Esophagus (tissue), 2 donors: ENCODE measurements around the gene PBOV1. TPM values are rescaled to one million over a fixed set of nuclear protein-coding genes. Genes with fewer than 3 reads are reported as not detected.

Experiments used
- H3K27ac ChIP-seq, 2 donors: one replicate each; pipeline ENCODE4 v1.5.1; 2013; ENCODE audit warnings: low read depth in 2 of 2, mild to moderate bottlenecking in 2 of 2, inconsistent platforms in 1 of 2, low read length in 1 of 2, moderate library complexity in 1 of 2
- H3K27me3 ChIP-seq, 2 donors: one replicate each; pipeline ENCODE4 v1.6.1; 2013; ENCODE audit warnings: low read length in 2 of 2, control low read depth in 1 of 2, mild to moderate bottlenecking in 1 of 2; ENCODE audit not compliant: insufficient read depth in 2 of 2, control insufficient read depth in 1 of 2
- H3K36me3 ChIP-seq, 2 donors: one replicate each; pipeline ENCODE4 v1.6.1; 2013; ENCODE audit warnings: low read length in 1 of 2; ENCODE audit not compliant: control insufficient read depth in 2 of 2, insufficient read depth in 2 of 2
- H3K4me1 ChIP-seq, 2 donors: one replicate each; pipeline ENCODE4 v1.6.1; 2013; ENCODE audit warnings: low read length in 1 of 2; ENCODE audit not compliant: control insufficient read depth in 2 of 2, insufficient read depth in 2 of 2
- H3K4me3 ChIP-seq, 2 donors: one replicate each; pipeline ENCODE4 v1.5.1; 2013; ENCODE audit warnings: low read length in 2 of 2, mild to moderate bottlenecking in 2 of 2, low read depth in 1 of 2, moderate library complexity in 1 of 2
- H3K9me3 ChIP-seq, 2 donors: one replicate each; pipeline ENCODE4 v1.6.1; 2013; ENCODE audit warnings: mild to moderate bottlenecking in 2 of 2, low read depth in 1 of 2, low read length in 1 of 2, moderate library complexity in 1 of 2; ENCODE audit not compliant: control insufficient read depth in 2 of 2, insufficient read depth in 1 of 2
- WGBS, 2 donors: extraction: QIAGEN DNeasy Blood & Tissue Kit; methylation state at CpG; one replicate each; pipeline ENCODE4 v1.1.7; 2013; 5-methylcytosine and 5-hydroxymethylcytosine counted together
- polyA plus RNA-seq, 2 donors: library from polyadenylated mRNA; stranded (reverse); fragments of 200-250 nt; gene quantifications; one replicate each; pipeline ENCODE4 v1.2.3, GENCODE V29; 2013
- donor health status: healthy with polysubstance abuse.
- donor health status: Bipolar disorder and iron deficiency.

Gene PBOV1
- polyA plus RNA-seq, 2 donors, result not detected

GRCh38 chr6:138250513-138251247 is 32.4 kb upstream of the PBOV1 start:
- Histone ChIP-seq H3K36me3 (no peaks in the 10 kb centered on the region), H3K27me3 (no peaks in the 10 kb centered on the region), H3K27ac (peak overlapping the region; percentile 15 to 16), H3K4me1 (peaks cover 0 to 2% of the 10 kb centered on the region in 2 donors), H3K4me3 (no peak overlapping the region), H3K9me3 (no peaks in the 10 kb centered on the region)
- WGBS, 2 donors, result 45 to 55% methylated on average over 16 of the region's 16 CpGs

GRCh38 chr6:138250053-138250452 is 31.8 kb upstream of the PBOV1 start:
- Histone ChIP-seq H3K27ac (no peak overlapping the region), H3K27me3 (no peaks in the 10 kb centered on the region), H3K4me1 (peaks cover 0 to 2% of the 10 kb centered on the region in 2 donors), H3K36me3 (no peaks in the 10 kb centered on the region), H3K9me3 (no peaks in the 10 kb centered on the region), H3K4me3 (no peak overlapping the region)
- WGBS, 2 donors, result 91 to 94% methylated on average over 4 of the region's 4 CpGs

GRCh38 chr6:138248878-138249277 is 30.6 kb upstream of the PBOV1 start:
- H3K4me1 ChIP-seq, result peaks cover 0 to 2% of the 10 kb centered on the region in 2 donors
- H3K27ac ChIP-seq, result no peak overlapping the region
- no peak overlapping the region for H3K4me3 ChIP-seq
- no peaks in the 10 kb centered on the region for H3K36me3 ChIP-seq
- no peaks in the 10 kb centered on the region for H3K27me3 ChIP-seq
- H3K9me3 ChIP-seq, result no peaks in the 10 kb centered on the region
- WGBS, 2 donors, result 84 to 89% methylated on average over 1 of the region's 1 CpG

DNA sequence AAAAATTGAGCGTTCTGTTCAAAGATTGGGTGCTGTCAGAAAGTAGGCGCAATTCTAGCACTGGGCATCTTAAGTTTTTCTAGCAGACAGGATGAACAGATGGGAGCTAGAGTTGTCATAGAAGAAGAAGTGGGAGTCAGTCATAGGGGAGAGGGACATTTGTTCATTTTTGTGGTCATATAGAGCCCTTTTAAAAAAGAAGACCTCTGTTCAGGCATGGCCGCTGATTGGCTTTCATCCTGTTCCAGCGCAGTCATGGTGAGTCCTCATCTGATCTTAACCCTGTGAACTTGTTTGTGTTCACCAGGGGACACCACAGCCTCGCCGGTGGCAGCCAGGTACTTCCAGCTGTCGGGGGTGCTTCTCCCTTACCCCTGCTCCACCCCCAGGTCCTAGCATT is 29.7 kb upstream of the PBOV1 start:
- no peaks in the 10 kb centered on the region for H3K27me3 ChIP-seq
- no peak overlapping the region for H3K27ac ChIP-seq
- H3K4me3 ChIP-seq, result no peak overlapping the region
- no peaks in the 10 kb centered on the region for H3K9me3 ChIP-seq
- no peaks in the 10 kb centered on the region for H3K36me3 ChIP-seq
- H3K4me1 ChIP-seq, result peaks cover 0 to 2% of the 10 kb centered on the region in 2 donors
- 90% methylated on average over 7 of the region's 7 CpGs for WGBS, 2 donors

DNA sequence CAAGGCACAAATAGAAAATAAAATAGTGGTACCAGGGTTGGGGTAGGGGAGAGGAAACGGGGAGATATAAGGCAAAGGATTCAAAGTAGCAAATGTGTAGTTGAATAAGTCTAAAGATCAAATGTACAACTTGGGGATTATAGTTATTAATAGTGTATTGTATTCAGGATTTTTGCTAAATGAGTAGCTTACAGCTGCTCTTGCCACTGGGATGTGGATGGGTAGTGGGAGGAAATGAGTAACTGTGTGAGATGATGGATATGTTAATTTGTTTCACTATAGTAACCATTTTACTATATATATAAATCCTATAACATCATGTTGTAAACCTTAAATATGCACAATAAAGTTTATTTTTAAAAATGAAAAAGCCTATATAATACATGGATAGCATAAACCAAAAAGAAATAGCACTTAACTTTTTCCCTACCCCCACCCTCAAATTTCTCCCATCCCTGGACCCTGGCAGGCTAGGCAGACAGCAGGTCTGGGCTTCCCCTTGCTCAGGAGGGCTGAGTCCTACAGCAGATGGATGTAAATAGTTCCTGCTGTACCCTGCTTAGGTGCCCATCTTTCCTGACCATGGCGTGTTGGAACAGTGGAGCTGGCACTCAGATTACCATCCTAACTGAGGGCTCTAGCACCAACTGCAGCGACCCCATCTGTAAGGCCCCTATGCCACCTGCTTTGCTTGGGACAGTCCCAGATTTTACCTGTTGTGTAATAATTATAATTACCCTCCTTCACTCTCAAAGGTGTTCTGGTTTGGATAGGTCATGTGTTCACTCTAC is 28.6 kb upstream of the PBOV1 start:
- Histone ChIP-seq H3K27ac (no peak overlapping the region), H3K4me1 (peaks cover 0 to 2% of the 10 kb centered on the region in 2 donors), H3K36me3 (no peaks in the 10 kb centered on the region), H3K4me3 (no peak overlapping the region), H3K9me3 (no peaks in the 10 kb centered on the region), H3K27me3 (no peaks in the 10 kb centered on the region)
- 86% methylated on average over 3 of the region's 3 CpGs for WGBS, 2 donors

GRCh38 chr6:138245751-138246150 is 27.5 kb upstream of the PBOV1 start:
- WGBS, 2 donors, result 76 to 84% methylated on average over 3 of the region's 3 CpGs
- no peak overlapping the region for H3K27ac ChIP-seq
- no peaks in the 10 kb centered on the region for H3K27me3 ChIP-seq
- H3K4me3 ChIP-seq, result no peak overlapping the region
- no peaks in the 10 kb centered on the region for H3K36me3 ChIP-seq
- peaks cover 0 to 2% of the 10 kb centered on the region in 2 donors for H3K4me1 ChIP-seq
- H3K9me3 ChIP-seq, result no peaks in the 10 kb centered on the region

DNA sequence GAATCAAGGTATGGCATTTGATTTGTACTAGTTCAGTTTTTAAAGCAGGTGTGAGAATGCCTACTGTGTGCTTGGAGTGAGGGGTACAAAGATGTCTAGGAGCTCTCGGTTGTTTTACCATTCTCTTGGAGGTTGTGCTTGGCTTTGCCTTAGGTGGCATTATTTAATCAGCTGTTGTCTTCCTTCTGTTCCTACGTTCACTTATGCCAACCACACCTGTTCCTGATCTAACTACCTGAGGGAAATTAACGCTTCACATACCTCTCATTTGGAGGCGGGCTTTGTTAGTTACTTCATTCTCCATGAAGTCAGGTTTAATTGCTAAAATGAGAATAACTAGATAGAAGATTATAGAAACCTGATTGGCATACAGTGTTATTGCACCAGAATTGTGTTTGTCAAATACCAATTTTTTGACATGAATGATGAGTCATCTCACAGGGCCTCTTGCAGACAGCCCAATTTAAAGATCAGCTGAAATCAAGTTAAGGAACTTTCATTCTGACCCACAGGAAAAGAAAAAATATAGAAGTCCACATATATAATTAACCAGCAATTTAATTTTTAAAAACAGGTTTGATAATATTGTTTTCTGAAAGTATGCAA is 24.8 kb upstream of the PBOV1 start:
- H3K36me3 ChIP-seq, result no peaks in the 10 kb centered on the region
- WGBS, 2 donors, result 65 to 70% methylated on average over 4 of the region's 4 CpGs
- no peak overlapping the region for H3K4me3 ChIP-seq
- no peaks in the 10 kb centered on the region for H3K27me3 ChIP-seq
- no peak overlapping the region for H3K27ac ChIP-seq
- no peaks in the 10 kb centered on the region for H3K9me3 ChIP-seq
- no peaks in the 10 kb centered on the region for H3K4me1 ChIP-seq

GRCh38 chr6:138241934-138242333 is 23.6 kb upstream of the PBOV1 start:
- Histone ChIP-seq H3K9me3 (no peaks in the 10 kb centered on the region), H3K27ac (no peak overlapping the region), H3K4me1 (no peaks in the 10 kb centered on the region), H3K4me3 (no peak overlapping the region), H3K27me3 (no peaks in the 10 kb centered on the region), H3K36me3 (no peaks in the 10 kb centered on the region)
- 89 to 90% methylated on average over 6 of the region's 6 CpGs for WGBS, 2 donors

- H3K9me3 ChIP-seq, result no peaks in the 10 kb centered on the region
- 69 to 84% methylated on average over 3 of the region's 3 CpGs for WGBS, 2 donors
- H3K36me3 ChIP-seq, result no peaks in the 10 kb centered on the region
- no peaks in the 10 kb centered on the region for H3K4me1 ChIP-seq
- H3K27me3 ChIP-seq, result no peaks in the 10 kb centered on the region
- H3K4me3 ChIP-seq, result no peak overlapping the region
- no peak overlapping the region for H3K27ac ChIP-seq
Observed at GRCh38 chr6:138241381-138241780, 23.1 kb upstream of the PBOV1 start.
